GM19372 (cell line): ENCODE measurements around the gene PACSIN3.

Experiments
- ATAC-seq: cut with Tn5 transposase; IDR thresholded peaks from one replicate; pipeline ENCODE4 v1.9.1; 2021; ENCODE audit warnings: mild to moderate bottlenecking, low read depth, moderate library complexity; ENCODE audit not compliant: unreplicated experiment

Gene PACSIN3

GRCh38 chr11:47154616-47155570, 31.3 kb downstream of the PACSIN3 start:
- ATAC-seq, result no peak

GRCh38 chr11:47152953-47153950, 33.0 kb downstream of the PACSIN3 start:
- no peak for ATAC-seq

- no peak for ATAC-seq
Observed at GRCh38 chr11:47152126-47152952, 33.9 kb downstream of the PACSIN3 start.

- no peak for ATAC-seq
Observed at GRCh38 chr11:47149782-47150181, 36.5 kb downstream of the PACSIN3 start.

GRCh38 chr11:47148903-47149531, 37.2 kb downstream of the PACSIN3 start:
- no peak for ATAC-seq

GRCh38 chr11:47148270-47148669, 38.0 kb downstream of the PACSIN3 start:
- no peak for ATAC-seq

GRCh38 chr11:47147681-47148080, 38.6 kb downstream of the PACSIN3 start:
- no peak for ATAC-seq

GRCh38 chr11:47147250-47147649, 39.0 kb downstream of the PACSIN3 start:
- no peak for ATAC-seq

- ATAC-seq, result no peak
Observed at GRCh38 chr11:47144541-47144940, 41.7 kb downstream of the PACSIN3 start.

- no peak for ATAC-seq
Observed at GRCh38 chr11:47143322-47143721, 42.9 kb downstream of the PACSIN3 start.

- ATAC-seq, result no peak
Observed at GRCh38 chr11:47139878-47140277, 46.4 kb downstream of the PACSIN3 start.

GRCh38 chr11:47137476-47137875, 48.8 kb downstream of the PACSIN3 start:
- ATAC-seq, result no peak

- ATAC-seq, result no peak
Observed at GRCh38 chr11:47136921-47137320, 49.3 kb downstream of the PACSIN3 start.

- no peak for ATAC-seq
Observed at GRCh38 chr11:47136327-47136726, 49.9 kb downstream of the PACSIN3 start.

- ATAC-seq, result no peak
Observed at GRCh38 chr11:47132981-47133380, 53.3 kb downstream of the PACSIN3 start.

- ATAC-seq, result no peak
Observed at GRCh38 chr11:47132490-47132889, 53.7 kb downstream of the PACSIN3 start.

GRCh38 chr11:47131136-47131535, 55.1 kb downstream of the PACSIN3 start:
- ATAC-seq, result no peak

GRCh38 chr11:47130543-47130942, 55.7 kb downstream of the PACSIN3 start:
- ATAC-seq, result no peak
